NCI-H1417 (cell line): ENCODE results near the gene FERMT3.

ENCODE experiments used
- DNase-seq, 3 experiments: peaks; one replicate each; lab custom pipeline; 2025; lab: John Stamatoyannopoulos, UW

The FERMT3 gene

DNA sequence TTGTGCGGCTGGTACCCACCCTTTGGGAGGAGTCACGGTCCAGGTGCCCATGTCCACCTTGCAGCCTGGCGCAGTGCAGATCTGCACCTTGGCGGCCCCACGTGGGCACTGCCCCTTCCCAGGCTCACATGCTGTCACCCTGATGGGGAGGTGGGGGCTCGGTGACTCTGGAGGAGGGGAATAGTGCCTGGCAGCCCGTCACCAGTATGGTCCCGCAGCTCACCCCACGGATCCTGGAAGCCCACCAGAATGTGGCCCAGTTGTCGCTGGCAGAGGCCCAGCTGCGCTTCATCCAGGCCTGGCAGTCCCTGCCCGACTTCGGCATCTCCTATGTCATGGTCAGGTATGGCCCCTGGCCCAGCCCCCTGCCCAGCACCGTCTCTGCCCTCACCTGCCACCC lies 14.3 kb downstream of the FERMT3 start:
- DNase-seq: no peak

DNA sequence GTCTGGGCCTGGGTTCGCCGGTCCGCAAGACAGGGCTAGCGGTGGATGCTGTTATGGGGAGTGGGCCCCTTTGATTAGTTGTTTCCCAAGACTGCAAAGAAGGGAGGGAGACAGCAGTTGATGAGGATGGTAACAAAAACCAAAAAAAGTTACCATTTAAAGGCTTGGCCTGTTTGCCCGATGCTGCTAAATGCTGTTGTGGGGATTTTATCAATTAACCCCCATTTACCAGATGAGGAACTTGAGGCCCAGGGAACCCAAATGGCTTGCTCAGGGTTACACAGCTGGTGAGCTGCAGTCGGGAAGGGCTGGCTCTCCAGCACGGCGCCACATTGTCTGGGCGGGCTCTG lies 16.1 kb downstream of the FERMT3 start:
- peak in 1 of 3 experiments; percentile 75 for DNase-seq

DNA sequence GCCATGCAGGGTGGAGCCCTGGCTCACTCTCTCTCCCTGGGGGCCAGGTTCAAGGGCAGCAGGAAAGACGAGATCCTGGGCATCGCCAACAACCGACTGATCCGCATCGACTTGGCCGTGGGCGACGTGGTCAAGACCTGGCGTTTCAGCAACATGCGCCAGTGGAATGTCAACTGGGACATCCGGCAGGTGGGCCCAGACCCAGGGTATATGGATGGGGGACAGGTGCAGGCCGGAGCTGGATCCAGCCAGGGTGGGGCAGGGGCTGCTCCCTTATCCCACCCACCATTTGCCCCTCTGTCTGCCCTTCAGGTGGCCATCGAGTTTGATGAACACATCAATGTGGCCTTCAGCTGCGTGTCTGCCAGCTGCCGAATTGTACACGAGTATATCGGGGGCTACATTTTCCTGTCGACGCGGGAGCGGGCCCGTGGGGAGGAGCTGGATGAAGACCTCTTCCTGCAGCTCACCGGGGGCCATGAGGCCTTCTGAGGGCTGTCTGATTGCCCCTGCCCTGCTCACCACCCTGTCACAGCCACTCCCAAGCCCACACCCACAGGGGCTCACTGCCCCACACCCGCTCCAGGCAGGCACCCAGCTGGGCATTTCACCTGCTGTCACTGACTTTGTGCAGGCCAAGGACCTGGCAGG lies 16.6 kb downstream of the FERMT3 start:
- no peak for DNase-seq

DNA sequence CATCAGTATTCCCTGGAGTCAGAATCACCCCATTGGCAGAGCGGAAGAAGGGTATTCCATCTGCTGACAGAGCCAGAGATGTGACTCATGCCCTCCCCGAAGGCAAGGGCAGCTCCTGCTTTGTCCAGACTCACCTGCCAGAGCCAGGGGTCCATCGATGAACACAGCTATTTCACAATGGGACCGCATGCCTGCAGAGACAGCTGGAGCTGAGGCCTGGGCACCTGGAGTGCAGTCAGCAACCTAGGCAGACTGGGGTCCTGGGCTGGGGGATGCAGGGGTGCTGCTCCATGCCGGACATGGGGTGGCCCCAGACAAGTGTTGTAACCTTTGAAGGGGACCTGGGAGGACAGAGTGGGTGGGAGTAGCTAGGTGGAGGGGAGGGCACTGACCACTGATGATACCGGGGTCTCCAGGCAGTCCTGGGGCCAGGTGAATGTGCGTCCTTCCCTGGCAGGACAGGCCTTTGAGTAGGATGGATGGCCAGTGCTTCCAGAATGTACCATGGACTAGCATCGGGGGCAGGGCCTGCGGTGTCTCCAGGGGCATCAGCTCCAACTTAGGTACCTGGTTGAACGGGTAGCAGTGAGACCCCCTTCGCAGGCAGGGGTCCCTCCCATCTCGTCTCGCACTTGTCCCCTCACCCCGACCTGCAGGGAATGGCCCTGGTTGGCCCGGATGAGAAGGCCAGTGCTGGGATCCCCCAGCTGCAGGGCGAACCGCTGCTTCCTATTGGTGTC lies 17.8 kb downstream of the FERMT3 start:
- DNase-seq: no peak

DNA sequence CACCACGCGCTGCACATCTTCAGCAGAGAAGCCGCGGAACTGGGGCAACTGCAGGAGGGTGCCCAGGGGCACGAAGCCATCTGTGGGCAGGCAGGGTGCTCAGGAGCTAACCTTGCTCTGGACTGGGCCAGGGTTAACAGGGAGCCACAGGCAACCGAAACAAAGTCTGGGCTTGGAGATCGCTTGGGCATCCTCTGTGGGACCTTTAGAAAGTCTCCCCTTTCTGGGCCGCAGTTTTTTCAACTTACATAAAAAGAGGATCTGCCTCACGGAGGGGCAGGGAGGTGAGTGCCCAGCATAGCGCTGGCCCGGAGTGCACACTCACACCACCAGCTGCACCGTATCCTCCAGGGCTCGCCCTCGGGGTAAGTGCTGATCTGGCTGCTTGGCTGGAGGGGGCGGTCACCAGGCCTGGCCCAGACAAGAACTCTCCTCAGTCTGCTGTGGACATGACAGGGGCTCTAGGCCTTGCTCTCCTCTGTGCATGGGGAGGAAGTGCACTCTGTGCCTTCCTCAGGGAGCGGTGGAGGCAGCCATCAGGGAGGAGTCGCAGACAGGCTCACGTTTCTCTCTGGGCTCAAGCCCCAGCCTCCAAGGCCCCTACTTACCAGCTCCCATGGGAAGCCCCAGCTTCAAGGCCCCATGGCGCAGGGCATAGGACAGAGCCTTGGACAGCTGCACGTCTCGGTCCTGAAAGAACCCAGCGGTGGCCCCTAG lies 18.5 kb downstream of the FERMT3 start:
- no peak for DNase-seq

DNA sequence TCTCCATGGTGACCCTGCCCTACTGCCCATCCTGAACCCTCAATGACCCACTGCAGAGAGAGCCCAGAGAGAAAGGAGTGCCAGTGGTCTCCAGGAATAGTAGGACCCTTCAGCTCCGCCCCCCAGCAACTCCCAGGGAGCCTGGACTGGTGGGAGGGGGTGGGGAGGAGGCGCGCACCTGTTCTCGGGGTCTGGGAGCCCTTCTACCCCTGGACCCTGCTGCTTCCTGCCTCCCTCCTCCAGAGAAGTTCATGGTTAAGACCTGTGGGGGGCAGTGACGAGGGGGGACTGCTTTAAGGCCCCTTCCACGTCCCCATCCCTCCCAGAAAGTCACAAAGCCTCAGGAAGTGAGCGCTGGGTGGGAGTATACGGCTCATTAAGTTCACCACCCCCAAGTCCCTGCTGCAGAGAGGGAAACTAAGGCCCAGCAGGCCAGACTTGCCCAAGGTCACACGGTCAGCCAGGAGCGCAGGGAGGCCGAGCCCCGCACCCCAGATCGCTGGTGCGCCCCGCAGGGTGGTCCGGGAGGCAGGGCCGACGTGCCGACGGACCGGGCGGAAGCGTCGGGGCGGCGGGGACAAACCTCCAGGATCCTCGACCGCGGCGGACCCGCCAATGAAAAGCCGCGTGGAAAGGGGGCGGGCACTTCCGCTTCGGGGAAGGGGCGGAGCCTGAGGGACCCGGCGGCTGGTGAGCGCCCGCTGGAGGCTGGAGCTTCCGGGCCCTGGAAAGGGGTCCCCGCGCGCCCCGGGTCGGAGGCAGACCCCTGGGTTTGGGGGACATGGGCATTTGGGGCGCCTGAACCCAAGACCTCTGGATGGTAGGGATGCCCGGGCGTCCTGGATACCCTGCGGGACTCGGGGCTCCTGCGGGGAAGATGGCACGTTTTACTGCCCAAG lies 19.3 kb downstream of the FERMT3 start, which contains the start of the genes NUDT22 and TRPT1:
Gene NUDT22 (plus strand): TSS at position 667 of the 899 bp plus-strand sequence. CDS start 379 bp downstream, outside the sequence.
Gene TRPT1 (minus strand): TSS at position 579 of the 899 bp plus-strand sequence. CDS start 326 bp downstream, at position 253.
- DNase-seq: peak; percentile 87 to 93 (median 90)

DNA sequence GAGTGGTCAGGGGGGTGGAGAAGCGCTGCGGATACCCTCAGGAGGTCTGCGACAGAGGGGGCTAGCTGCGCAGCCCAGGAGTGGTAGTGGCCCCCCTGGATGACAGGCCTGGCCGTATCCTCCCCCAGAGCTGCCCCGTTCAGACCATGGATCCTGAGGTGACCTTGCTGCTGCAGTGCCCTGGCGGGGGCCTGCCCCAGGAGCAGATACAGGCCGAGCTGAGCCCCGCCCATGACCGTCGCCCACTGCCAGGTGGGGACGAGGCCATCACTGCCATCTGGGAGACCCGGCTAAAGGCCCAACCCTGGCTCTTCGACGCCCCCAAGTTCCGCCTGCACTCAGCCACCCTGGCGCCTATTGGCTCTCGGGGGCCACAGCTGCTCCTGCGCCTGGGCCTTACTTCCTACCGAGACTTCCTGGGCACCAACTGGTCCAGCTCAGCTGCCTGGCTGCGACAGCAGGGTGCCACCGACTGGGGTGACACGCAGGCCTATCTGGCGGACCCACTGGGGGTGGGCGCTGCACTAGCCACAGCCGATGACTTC lies 20.1 kb downstream of the FERMT3 start:
- peak in 2 of 3 experiments; percentile 79 to 80 for DNase-seq

DNA sequence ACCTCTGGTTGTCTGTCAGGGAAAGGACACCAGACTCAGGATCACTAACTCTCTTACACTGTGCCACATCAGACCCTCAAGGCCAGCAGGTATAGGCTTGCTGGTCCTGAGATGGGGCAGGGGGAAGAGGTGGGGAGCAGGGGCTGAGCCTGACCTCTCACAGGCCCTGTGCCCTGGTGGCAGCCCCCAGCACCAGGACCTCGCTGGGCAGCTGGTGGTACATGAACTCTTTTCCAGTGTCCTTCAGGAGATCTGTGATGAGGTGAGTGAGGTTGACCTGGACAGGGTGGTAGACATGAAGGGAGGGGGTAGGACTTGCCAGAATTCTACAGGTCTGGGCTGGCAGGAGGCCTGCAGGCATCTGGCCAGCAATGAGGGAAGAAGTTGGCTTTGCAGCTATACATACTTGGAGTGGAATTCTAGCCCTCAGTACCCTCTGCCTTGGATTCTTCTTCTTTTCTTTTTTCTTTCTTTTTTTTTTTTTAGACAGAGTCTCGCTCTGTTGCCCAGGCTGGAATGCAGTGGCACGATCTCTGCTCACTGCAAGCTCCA lies 21.0 kb downstream of the FERMT3 start:
- no peak for DNase-seq

DNA sequence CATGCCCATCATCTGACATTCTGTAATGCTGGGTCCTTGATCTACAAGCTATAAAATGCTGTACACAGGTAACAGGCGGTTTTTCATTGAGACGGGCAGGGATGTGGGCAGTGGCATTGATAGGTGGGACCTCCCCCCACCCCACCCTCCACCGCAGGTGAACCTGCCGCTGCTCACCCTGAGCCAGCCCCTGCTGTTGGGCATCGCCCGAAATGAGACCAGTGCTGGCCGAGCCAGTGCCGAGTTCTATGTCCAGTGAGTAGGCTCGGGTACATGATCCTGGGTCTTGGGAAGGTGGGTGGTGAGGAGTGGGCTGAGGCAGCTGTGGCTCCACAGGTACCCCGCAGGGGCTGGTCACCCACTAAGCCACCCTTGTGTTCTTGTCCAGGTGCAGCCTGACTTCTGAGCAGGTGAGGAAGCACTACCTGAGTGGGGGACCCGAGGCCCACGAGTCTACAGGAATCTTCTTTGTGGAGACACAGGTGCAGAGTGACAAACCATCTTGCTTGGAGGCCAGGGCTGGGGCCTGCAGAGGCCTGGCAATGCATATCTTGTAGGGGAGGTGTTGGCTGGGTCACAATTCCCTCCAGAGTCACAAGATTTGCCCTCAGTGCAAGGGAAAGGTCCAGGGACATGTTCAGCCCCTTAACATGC lies 22.7 kb downstream of the FERMT3 start:
- DNase-seq: no peak

DNA sequence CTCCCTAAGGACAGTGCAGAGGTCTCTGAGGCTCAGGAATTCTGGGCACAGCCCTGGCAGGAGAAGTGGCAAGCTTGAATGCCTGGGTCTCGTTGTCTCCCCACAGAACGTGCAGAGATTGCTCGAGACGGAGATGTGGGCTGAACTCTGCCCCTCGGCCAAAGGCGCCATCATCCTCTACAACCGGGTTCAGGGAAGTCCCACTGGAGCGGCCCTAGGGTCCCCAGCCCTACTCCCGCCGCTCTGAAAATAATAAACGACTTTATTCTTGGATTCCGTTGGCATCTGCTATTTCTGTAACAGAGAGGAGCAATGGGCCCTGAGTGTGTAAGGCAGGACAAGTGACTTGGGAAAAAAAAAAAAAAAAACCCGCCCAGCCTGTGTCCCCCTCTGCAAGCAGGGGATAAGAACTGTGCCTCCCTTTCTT lies 23.2 kb downstream of the FERMT3 start:
- DNase-seq: no peak

DNA sequence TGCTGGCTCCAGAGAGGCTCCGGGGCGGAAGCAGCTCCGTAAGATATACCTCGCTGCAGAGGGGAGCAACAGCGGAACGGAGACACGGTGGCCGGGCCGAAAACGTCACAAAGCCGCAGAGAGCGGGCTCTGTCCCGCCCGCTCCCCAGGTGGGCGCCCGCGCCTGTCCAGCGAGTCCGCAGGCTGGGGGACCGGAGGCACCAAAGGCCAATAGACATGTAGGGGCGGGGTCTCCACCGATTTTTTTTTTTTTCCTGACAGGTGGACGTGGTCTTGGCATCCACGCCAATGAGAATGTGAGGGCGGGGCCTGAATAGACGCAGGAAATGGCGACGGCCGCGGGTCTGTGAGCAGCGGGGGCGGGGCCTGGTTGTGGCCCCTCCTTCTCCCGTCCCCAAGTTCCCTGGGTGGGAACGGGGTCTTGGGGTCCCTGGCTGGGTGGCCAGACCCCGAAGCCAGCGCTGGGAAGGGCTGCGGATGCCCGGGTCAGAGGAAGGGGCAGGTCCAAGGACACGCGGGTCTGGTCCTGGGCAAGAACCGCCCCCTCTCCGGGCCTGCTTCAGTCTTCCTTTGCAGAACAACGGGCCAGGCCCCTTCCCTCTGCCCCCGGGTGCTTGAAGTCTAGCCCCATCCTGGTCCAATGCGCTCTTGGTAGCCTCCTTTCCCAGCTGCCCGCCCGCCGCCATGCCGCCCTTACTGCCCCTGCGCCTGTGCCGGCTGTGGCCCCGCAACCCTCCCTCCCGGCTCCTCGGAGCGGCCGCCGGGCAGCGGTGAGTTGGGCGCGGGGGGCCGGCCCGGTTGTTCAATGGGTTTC lies 23.9 kb downstream of the FERMT3 start, which contains the start of gene DNAJC4:
Gene DNAJC4 (plus strand): TSS at position 378 of the 814 bp plus-strand sequence. CDS start 307 bp downstream, at position 685.
- peak; percentile 96 to 99 (median 98) for DNase-seq

DNA sequence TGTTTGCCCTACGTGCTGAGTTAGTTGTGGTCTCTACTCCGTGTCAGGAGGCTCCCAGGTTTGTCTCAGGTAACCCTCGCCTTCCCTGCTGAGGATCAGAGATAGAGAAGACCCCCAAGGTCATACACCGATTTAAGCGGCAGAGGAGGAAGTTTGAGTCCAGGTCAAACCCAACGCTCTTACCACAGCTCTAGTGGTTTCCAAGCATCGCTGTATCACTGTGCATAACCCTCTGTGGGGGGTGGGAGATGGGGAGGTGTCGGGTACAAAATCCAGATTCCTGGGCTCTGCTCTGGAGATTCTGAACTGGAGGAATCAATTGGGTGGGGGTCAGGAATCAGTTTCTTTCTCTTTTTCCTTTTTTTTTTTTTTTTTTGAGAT lies 24.5 kb downstream of the FERMT3 start:
- no peak for DNase-seq

DNA sequence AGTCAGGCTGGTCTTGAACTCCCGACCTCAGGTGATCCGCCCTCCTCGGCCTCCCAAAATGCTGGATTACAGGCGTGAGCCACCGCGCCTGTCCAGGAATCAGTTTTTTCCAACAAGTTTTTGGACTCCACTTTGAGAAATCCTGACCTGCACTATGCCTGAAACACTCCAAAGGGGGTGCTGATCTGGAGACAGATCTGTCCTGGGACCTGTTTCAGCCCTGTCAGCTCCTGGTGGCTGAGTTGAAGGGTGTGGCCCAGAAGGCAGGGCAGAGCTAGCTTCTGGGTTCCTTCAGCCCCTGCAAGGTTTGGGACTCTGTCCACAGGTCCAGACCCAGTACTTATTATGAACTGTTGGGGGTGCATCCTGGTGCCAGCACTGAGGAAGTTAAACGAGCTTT lies 25.0 kb downstream of the FERMT3 start:
- DNase-seq: no peak

DNA sequence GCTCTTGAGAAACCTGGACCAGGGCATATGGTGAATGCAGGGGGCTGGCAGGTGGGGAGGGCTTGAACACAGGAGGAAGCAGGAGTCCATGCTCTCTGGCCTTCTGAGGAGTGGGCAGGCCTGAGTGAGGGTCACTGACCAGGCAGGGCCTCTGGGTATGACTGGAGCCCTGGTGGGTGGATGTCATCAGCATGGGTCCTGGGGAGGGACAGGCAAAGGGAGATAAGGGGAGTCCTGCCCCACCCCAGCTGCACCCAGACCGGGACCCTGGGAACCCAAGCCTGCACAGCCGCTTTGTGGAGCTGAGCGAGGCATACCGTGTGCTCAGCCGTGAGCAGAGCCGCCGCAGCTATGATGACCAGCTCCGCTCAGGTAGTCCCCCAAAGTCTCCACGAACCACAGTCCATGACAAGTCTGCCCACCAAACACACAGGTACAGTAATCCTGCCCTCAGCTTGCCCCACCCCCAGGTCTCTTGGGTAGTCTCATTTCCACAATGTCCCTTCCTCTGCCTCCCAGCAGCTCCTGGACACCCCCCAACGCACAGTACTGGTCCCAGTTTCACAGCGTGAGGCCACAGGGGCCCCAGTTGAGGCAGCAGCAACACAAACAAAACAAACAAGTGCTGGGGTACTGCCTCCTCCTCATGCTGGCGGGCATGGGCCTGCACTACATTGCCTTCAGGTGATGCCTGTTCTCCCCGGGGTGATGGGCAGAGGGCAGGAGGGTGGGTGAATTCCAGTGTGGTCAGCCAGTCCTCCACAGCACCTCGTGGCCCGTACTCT lies 25.9 kb downstream of the FERMT3 start:
- DNase-seq: no peak

DNA sequence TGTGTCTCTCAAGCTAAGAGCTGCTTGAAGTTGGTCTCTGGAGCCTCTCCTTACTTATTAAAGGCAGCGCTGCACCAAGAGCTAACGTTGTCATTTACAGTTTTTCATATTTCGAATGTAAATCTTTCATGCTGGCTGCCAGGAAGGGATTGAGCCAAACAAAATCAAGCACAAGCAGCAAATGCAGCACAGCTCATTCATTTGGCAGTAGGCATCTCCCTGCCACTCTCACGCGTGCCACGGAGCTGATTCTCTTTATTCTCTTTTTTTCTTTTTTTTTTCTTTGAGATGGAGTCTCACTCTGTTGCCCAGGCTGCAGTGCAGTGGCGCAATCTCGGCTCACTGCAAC lies 26.4 kb downstream of the FERMT3 start:
- no peak for DNase-seq

DNA sequence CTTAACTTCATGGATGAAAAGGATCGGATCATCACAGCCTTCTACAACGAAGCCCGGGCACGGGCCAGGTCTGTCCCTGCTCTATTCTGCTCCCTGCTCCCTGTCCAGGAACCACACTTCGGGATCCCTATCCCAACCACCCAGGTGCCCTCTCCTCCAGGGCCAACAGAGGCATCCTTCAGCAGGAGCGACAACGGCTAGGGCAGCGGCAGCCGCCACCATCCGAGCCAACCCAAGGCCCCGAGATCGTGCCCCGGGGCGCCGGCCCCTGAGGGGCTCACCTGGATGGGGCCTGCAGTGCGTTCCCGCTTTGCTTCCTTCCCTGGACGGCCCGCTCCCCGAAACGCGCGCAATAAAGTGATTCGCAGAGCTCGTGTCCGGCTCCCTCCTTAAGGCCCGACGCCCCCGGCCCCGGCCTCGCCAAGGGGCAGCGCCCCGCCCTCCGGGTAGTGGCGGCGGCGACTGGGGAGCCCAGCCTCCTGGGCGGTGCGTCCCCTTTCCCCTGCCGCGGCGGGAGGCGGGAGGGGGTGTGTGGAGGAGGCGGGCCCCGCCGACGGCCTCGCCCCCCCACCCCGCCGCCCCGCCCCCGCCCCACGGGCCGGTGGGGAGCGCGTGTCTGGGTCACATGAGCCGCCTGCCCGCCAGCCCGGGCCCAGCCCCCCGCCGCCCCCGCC lies 27.5 kb downstream of the FERMT3 start, which contains the start of gene VEGFB:
Gene VEGFB (plus strand): TSS at position 672 of the 674 bp plus-strand sequence. CDS start 250 bp downstream, outside the sequence.
- peak; percentile 49 to 78 (median 76) for DNase-seq

DNA sequence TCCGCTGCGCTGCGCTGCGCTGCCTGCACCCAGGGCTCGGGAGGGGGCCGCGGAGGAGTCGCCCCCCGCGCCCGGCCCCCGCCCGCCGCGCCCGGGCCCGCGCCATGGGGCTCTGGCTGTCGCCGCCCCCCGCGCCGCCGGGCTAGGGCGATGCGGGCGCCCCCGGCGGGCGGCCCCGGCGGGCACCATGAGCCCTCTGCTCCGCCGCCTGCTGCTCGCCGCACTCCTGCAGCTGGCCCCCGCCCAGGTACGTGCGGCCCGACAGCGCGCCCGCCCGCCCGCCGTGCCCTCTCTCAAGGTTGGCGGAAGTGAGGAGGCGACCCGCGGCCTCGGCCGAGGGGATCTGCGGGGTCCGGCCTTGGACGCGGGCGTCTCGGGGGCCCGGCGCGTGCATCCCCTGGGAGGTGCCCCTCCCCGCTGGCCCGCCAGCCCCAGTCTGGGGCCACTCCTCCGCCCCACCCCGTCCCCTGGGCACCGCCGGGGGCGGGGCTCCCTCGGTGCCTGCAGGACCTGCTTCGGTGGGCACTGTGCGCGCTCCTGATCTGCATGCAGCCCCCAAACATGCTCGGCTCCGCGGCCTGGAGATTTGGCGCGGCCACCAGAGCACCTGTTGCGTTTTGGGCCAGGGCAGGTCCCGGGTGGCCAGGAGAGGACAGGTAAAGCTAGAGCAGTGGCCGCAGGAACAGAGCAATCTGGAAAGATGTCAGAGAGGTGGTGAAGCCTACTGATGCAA lies 28.3 kb downstream of the FERMT3 start:
- DNase-seq: peak; percentile 33 to 68 (median 66)
